ENCODE data around the gene TCERG1L. TPM values are rescaled to one million over a fixed set of nuclear protein-coding genes. Genes with fewer than 3 reads are reported as not detected.

TCERG1L gene
- total and polyA plus RNA-seq, 9 of the 15 experiments (the other 6 are each of a cell fraction or from before 2014, with no cell fraction given): not detected

GRCh38 chr10:131215776-131216175, 95.7 kb downstream of the TCERG1L start:
- H3K79me2 ChIP-seq (ENCODE audit: control insufficient read depth, insufficient read depth, low read length): no peaks in the 10 kb centered on the region
- no peak for ATAC-seq
- no peaks in the 10 kb centered on the region for H3K4me1 ChIP-seq (replicated peaks in 1 of 2; ENCODE audit: control insufficient read depth in 2 of 2, insufficient read depth in 2 of 2, low read length in 2 of 2)
- 0% methylated on average over 6 of the region's 6 CpGs for WGBS (ENCODE audit: insufficient coverage, low coverage, missing lambda C conversion rate)
- no TSS peak for BruUV-seq (replicated peaks)
- ChIA-PET POLR2A (interaction anchor here (0.6 kb wide), 1 partner anchor 525 kb away, joined by 3 read pairs; no protein-coding TSS in a partner anchor), CTCF (ENCODE audit: low intra/inter-chr PET ratio) (no interaction called here)
- intact Hi-C loops (cut with micrococcal nuclease) (no loop called here), in situ Hi-C loops (cut with MboI) (no loop called here)
- no peaks in the 10 kb centered on the region for H3K9me3 ChIP-seq (replicated peaks; ENCODE audit: control insufficient read depth, insufficient read depth, low read depth, low read length)
- peaks cover 0 to 21% of the 10 kb centered on the region in 2 experiments; a peak in 2 of 5 replicates for H3K27me3 ChIP-seq (ENCODE audit: control insufficient read depth in 2 of 2, insufficient read depth in 2 of 2, low read length in 2 of 2)
- no peak for TF ChIP-seq COPS2 (conservative IDR thresholded peaks at IDR 0.05)
- no peak overlapping the region for H3K4me2 ChIP-seq (ENCODE audit: insufficient read depth, low read length)
- no peak overlapping the region for H3K9ac ChIP-seq (ENCODE audit: insufficient read depth in 1 of 2, low read depth in 2 of 2, low read length in 2 of 2)
- H3K27ac ChIP-seq (ENCODE audit: extremely low read depth, low read depth, low read length): no peak overlapping the region
- no peak for DNase-seq (ENCODE audit: extremely low read depth in 1 of 4, low spot score in 3 of 4)
- no peak overlapping the region for H2AFZ ChIP-seq (ENCODE audit: low read depth, low read length)
- no peaks in the 10 kb centered on the region for H3K36me3 ChIP-seq (ENCODE audit: control insufficient read depth, insufficient read depth, low read length)
- no peaks in the 10 kb centered on the region for H4K20me1 ChIP-seq (replicated peaks; ENCODE audit: control insufficient read depth, insufficient read depth, low read length)
- no peaks in the 10 kb centered on the region for H3K9me1 ChIP-seq (ENCODE audit: control insufficient read depth, insufficient read depth, low read length)
- no peak for FAIRE-seq
- H3K4me3 ChIP-seq: no peak overlapping the region

- Histone ChIP-seq H2AFZ (ENCODE audit: low read depth, low read length) (no peak overlapping the region), H3K9ac (ENCODE audit: insufficient read depth in 1 of 2, low read depth in 2 of 2, low read length in 2 of 2) (no peak overlapping the region), H3K27ac (ENCODE audit: extremely low read depth, low read depth, low read length) (no peak overlapping the region), H3K9me3 (replicated peaks; ENCODE audit: control insufficient read depth, insufficient read depth, low read depth, low read length) (no peaks in the 10 kb centered on the region), H3K4me1 (replicated peaks in 1 of 2; ENCODE audit: control insufficient read depth in 2 of 2, insufficient read depth in 2 of 2, low read length in 2 of 2) (no peaks in the 10 kb centered on the region), H3K79me2 (ENCODE audit: control insufficient read depth, insufficient read depth, low read length) (no peaks in the 10 kb centered on the region), H3K4me3 (no peak overlapping the region), H3K27me3 (ENCODE audit: control insufficient read depth in 2 of 2, insufficient read depth in 2 of 2, low read length in 2 of 2) (peaks cover 0 to 15% of the 10 kb centered on the region in 2 experiments; a peak in 2 of 5 replicates), H4K20me1 (replicated peaks; ENCODE audit: control insufficient read depth, insufficient read depth, low read length) (no peaks in the 10 kb centered on the region), H3K9me1 (ENCODE audit: control insufficient read depth, insufficient read depth, low read length) (no peaks in the 10 kb centered on the region), H3K4me2 (ENCODE audit: insufficient read depth, low read length) (no peak overlapping the region), H3K36me3 (ENCODE audit: control insufficient read depth, insufficient read depth, low read length) (no peaks in the 10 kb centered on the region)
- ChIA-PET CTCF (ENCODE audit: low intra/inter-chr PET ratio) (no interaction called here), POLR2A (no interaction called here)
- DNase-seq (ENCODE audit: extremely low read depth in 1 of 4, low spot score in 3 of 4): no peak
- no peak for ATAC-seq
- intact Hi-C loops (cut with micrococcal nuclease): no loop called here
- no TSS peak for BruUV-seq (replicated peaks)
- no peak for TF ChIP-seq ZNF398 (CRISPR knock-in tag; IDR thresholded peaks at IDR 0.05)
- no peak for TF ChIP-seq ARHGAP35 (IDR thresholded peaks at IDR 0.05; ENCODE audit: partially characterized antibody)
- TF ChIP-seq HCFC1 (IDR thresholded peaks at IDR 0.05; ENCODE audit: low read depth, low read length): no peak
- TF ChIP-seq NR3C1 (CRISPR knock-in tag; IDR thresholded peaks at IDR 0.05): no peak
- TF ChIP-seq YBX1 (IDR thresholded peaks at IDR 0.05): no peak
- no peak for TF ChIP-seq ZBTB33 (CRISPR knock-in tag; IDR thresholded peaks at IDR 0.05)
- TF ChIP-seq PBX2 (CRISPR knock-in tag; IDR thresholded peaks at IDR 0.05; ENCODE audit: low read depth): no peak
- TF ChIP-seq PBX2 (tag; conservative IDR thresholded peaks at IDR 0.05; ENCODE audit: low read depth): no peak
- in situ Hi-C loops (cut with MboI): no loop called here
- FAIRE-seq: no peak
- 0% methylated on average over 13 of the region's 17 CpGs for WGBS (ENCODE audit: insufficient coverage, low coverage, missing lambda C conversion rate)
Measured at GRCh38 chr10:131214521-131215244, 96.8 kb downstream of the TCERG1L start.
